Neural progenitor cell (in vitro differentiated cells): ENCODE measurements around the gene MINDY4. TPM values are rescaled to one million over a fixed set of nuclear protein-coding genes. Genes with fewer than 3 reads are reported as not detected.
A peak's percentile ranks its signal among the peaks of the same experiment; 100 is the strongest.

Experiments used
- DNase-seq: peaks from one replicate; pipeline ENCODE4 v3.0.0-alpha.2; 2016; ENCODE audit warnings: low spot score
- H2AFZ ChIP-seq: fragments of 200-600 bp; sonication (generic); replicated peaks from 2 replicates; pipeline ENCODE4 v1.6.1; 2016; ENCODE audit warnings: antibody characterized with exemption
- H3F3A ChIP-seq: fragments of 200-600 bp; sonication (generic); 2 replicates; pipeline ENCODE4 v1.6.1; 2016; ENCODE audit warnings: antibody characterized with exemption, low read depth
- H3K27ac ChIP-seq: fragments of 200-600 bp; sonication (generic); 2 replicates; pipeline ENCODE4 v1.5.1; 2016; ENCODE audit warnings: mild to moderate bottlenecking
- H3K27me3 ChIP-seq: fragments of 200-600 bp; sonication (generic); 2 replicates; pipeline ENCODE4 v1.6.1; 2016; ENCODE audit warnings: mild to moderate bottlenecking, moderate library complexity
- H3K36me3 ChIP-seq: fragments of 200-600 bp; sonication (generic); 2 replicates; pipeline ENCODE4 v1.5.1; 2016
- H3K4me1 ChIP-seq: fragments of 200-600 bp; sonication (generic); 2 replicates; pipeline ENCODE4 v1.6.1; 2016; ENCODE audit warnings: mixed run types
- H3K4me2 ChIP-seq: fragments of 200-600 bp; sonication (generic); 2 replicates; pipeline ENCODE4 v1.6.1; 2016
- H3K4me3 ChIP-seq: fragments of 200-600 bp; sonication (generic); 2 replicates; pipeline ENCODE4 v1.5.1; 2016
- H3K79me2 ChIP-seq: fragments of 200-600 bp; sonication (generic); 2 replicates; pipeline ENCODE4 v1.6.1; 2016; ENCODE audit warnings: low read depth
- H3K9ac ChIP-seq: fragments of 200-600 bp; sonication (generic); 2 replicates; pipeline ENCODE4 v1.6.1; 2016
- H3K9me3 ChIP-seq: fragments of 200-600 bp; sonication (generic); 2 replicates; pipeline ENCODE4 v1.5.1; 2016; ENCODE audit warnings: low read depth
- H4K20me1 ChIP-seq: fragments of 200-600 bp; sonication (generic); 2 replicates; pipeline ENCODE4 v1.6.1; 2016; ENCODE audit warnings: low read depth
- H3K27ac Mint-ChIP-seq: 3 replicates; pipeline ENCODE4 v1.8.0; 2021; ENCODE audit warnings: mixed read lengths
- H3K27me3 Mint-ChIP-seq: 2 replicates; pipeline ENCODE4 v1.8.0; 2022; ENCODE audit warnings: low read depth, mild to moderate bottlenecking, inconsistent platforms, moderate library complexity, mixed read lengths; ENCODE audit not compliant: insufficient read depth
- H3K36me3 Mint-ChIP-seq: 3 replicates; pipeline ENCODE4 v1.8.0; 2021; ENCODE audit warnings: mixed read lengths
- H3K4me1 Mint-ChIP-seq: 3 replicates; pipeline ENCODE4 v1.8.0; 2021; ENCODE audit warnings: mixed read lengths
- H3K4me3 Mint-ChIP-seq: 3 replicates; pipeline ENCODE4 v1.8.0; 2021; ENCODE audit warnings: mild to moderate bottlenecking, moderate library complexity, mixed read lengths
- H3K9me3 Mint-ChIP-seq: 3 replicates; pipeline ENCODE4 v1.8.0; 2020; ENCODE audit warnings: mixed read lengths
- CTCF ChIP-seq: fragments of 200-600 bp; sonication (generic); IDR thresholded peaks from 2 replicates; pipeline ENCODE4 v1.5.1; 2017; ENCODE audit warnings: antibody characterized with exemption, mild to moderate bottlenecking
- EZH2 ChIP-seq: fragments of 200-600 bp; sonication (generic); IDR thresholded peaks from 2 replicates; pipeline ENCODE4 v1.6.1; 2017; ENCODE audit warnings: antibody characterized with exemption, mild to moderate bottlenecking, moderate library complexity
- EZH2phosphoT487 ChIP-seq: fragments of 200-600 bp; sonication (generic); IDR thresholded peaks from 2 replicates; pipeline ENCODE4 v1.6.1; 2017; ENCODE audit warnings: antibody characterized with exemption
- total RNA-seq: library from RNA; depleted of rRNA; stranded (reverse); fragments of >200 nt; gene quantifications from 2 replicates; pipeline ENCODE4 v1.2.3, GENCODE V29; 2015; ENCODE audit warnings: low replicate concordance

MINDY4 gene
- total RNA-seq, 1 donor from 2014 or later = 5.9 TPM

- Histone ChIP-seq H3K4me2 (no peak overlapping the region), H3K36me3 (no peaks in the 10 kb centered on the region), H3K9me3 (no peaks in the 10 kb centered on the region), H3F3A (no peaks in the 10 kb centered on the region), H3K27me3 (no peaks in the 10 kb centered on the region), H4K20me1 (no peaks in the 10 kb centered on the region), H3K4me1 (peaks cover 19% of the 10 kb centered on the region), H3K4me3 (no peak overlapping the region), H3K27ac (no peak overlapping the region), H3K79me2 (no peaks in the 10 kb centered on the region), H3K9ac (no peak overlapping the region), H2AFZ (no peak overlapping the region)
- peaks cover 15% of the 10 kb centered on the region for H3K9me3 Mint-ChIP-seq
- H3K4me1 Mint-ChIP-seq = peaks cover 26% of the 10 kb centered on the region
- TF ChIP-seq EZH2 (no peak), CTCF (no peak), EZH2phosphoT487 (no peak)
- no peak overlapping the region for H3K27ac Mint-ChIP-seq
- no peak overlapping the region for H3K4me3 Mint-ChIP-seq
- no peaks in the 10 kb centered on the region for H3K36me3 Mint-ChIP-seq
- no peak for DNase-seq
- H3K27me3 Mint-ChIP-seq = peaks cover 5% of the 10 kb centered on the region
Measured at GRCh38 chr7:30931161-30931928, 160.1 kb downstream of the MINDY4 start.

DNA sequence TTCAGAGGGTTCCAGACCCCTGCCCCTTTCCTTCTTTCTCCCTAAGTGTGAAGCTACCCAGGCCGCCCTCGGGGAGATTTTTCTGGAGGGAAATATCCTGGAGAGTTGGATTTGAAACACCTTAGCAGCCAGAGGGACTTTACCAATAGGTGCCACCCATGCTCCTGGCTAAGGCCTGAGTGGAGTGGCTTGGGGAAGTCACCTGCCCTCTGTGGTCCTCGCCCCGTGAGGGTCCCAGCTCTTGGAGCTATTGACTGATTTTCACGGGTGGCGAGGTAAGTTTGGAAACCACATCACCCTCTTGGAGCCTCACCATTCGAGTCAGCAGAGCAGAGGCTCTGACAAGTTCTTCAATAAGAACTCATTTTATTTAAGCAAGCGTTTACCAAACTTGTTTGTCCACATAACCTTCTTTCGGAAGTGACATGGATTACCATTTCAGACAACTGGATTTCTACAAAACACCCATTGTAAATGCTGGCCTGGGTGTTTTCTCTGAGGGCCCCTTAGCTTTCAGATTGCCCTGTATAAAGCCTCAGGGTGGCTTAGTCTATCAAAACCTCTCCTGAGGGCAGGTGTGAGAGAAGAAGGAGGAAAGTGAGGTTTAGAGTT lies 160.8 kb downstream of the MINDY4 start:
- H3K27me3 Mint-ChIP-seq = peaks cover 7% of the 10 kb centered on the region
- H3K4me1 Mint-ChIP-seq = peaks cover 26% of the 10 kb centered on the region
- peaks cover 9% of the 10 kb centered on the region for H3K9me3 Mint-ChIP-seq

GRCh38 chr7:30932562-30932961 lies 161.3 kb downstream of the MINDY4 start:
- Mint-ChIP-seq H3K4me1 (peaks cover 26% of the 10 kb centered on the region), H3K36me3 (no peaks in the 10 kb centered on the region), H3K27me3 (peaks cover 7% of the 10 kb centered on the region), H3K27ac (peak overlapping the region; percentile 36), H3K9me3 (peaks cover 7% of the 10 kb centered on the region), H3K4me3 (no peak overlapping the region)
- Histone ChIP-seq H3F3A (no peaks in the 10 kb centered on the region), H4K20me1 (no peaks in the 10 kb centered on the region), H3K4me2 (no peak overlapping the region), H2AFZ (peak overlapping the region; percentile 39), H3K4me3 (no peak overlapping the region), H3K4me1 (peaks cover 19% of the 10 kb centered on the region), H3K36me3 (no peaks in the 10 kb centered on the region), H3K79me2 (no peaks in the 10 kb centered on the region), H3K9ac (no peak overlapping the region), H3K27me3 (no peaks in the 10 kb centered on the region), H3K27ac (no peak overlapping the region), H3K9me3 (no peaks in the 10 kb centered on the region)
- DNase-seq = no peak
- TF ChIP-seq EZH2phosphoT487 (no peak), CTCF (no peak), EZH2 (no peak)

More for the DNA sequence above, 160.8 kb downstream of the MINDY4 start:
- Histone ChIP-seq H3K4me2 (no peak overlapping the region), H3K27ac (no peak overlapping the region), H3K79me2 (no peaks in the 10 kb centered on the region), H3K4me3 (no peak overlapping the region), H3K9ac (no peak overlapping the region), H2AFZ (no peak overlapping the region), H3K9me3 (no peaks in the 10 kb centered on the region), H3F3A (no peaks in the 10 kb centered on the region), H3K4me1 (peaks cover 19% of the 10 kb centered on the region), H3K27me3 (no peaks in the 10 kb centered on the region), H3K36me3 (no peaks in the 10 kb centered on the region), H4K20me1 (no peaks in the 10 kb centered on the region)
- TF ChIP-seq EZH2phosphoT487 = no peak
- TF ChIP-seq CTCF = no peak
- no peak for TF ChIP-seq EZH2
- DNase-seq = no peak
- H3K36me3 Mint-ChIP-seq = no peaks in the 10 kb centered on the region
- no peak overlapping the region for H3K4me3 Mint-ChIP-seq
- peak overlapping the region; percentile 36 for H3K27ac Mint-ChIP-seq
